ENCODE measurements around the gene PLEKHM3. TPM values are rescaled to one million over a fixed set of nuclear protein-coding genes. Genes with fewer than 3 reads are reported as not detected.

PLEKHM3 gene
- total and polyA plus RNA-seq, 2 of the 4 experiments (the other 2 are of a cell fraction) = 2.4 to 11.3 TPM

DNA sequence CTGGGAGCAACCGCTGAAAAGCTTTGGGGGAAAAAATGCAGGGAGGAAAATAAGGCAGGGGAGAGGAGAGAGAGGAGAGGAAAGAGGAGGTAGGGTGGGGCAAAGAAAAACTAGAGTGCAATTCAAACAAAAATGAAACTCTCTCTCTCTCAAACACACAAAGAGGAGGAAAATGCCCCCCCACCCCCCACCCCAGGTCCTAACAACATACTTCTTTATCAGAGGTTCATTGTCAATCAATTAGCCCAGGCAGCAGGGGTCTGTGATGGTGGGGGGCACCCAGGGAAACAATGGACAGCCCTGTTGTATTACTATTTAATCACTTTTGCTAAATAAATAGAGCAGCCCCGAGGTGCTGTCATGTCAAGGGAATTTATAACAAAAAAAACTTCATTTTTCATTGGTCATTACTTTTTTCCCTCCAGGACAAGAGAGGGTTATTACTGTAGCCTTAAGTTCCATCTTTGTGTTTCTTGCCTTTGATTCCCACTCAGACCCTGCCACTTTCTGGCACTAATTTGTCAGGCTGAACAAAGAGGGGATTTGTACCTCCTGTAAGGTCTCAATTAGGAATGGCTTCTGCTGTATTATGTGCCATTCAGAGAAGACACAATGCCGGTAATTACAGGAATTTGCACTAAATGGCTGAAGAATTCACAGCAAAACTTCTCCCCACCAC is 55.0 kb downstream of the PLEKHM3 start:
- intact Hi-C loops (cut with micrococcal nuclease) (loop anchor here (5.0 kb wide), 1 partner anchor 102 kb away; no protein-coding TSS in a partner anchor), in situ Hi-C loops (cut with MboI; ENCODE audit: low sequenced_read_pairs) (no loop called here), dilution Hi-C loops (cut with HindIII; ENCODE audit: low sequenced_read_pairs, unreplicated experiment) (no loop called here)
- Histone ChIP-seq H3K36me3 (ENCODE audit: control insufficient read depth, insufficient read depth, low read length) (no peaks in the 10 kb centered on the region), H3K27me3 (ENCODE audit: control insufficient read depth, insufficient read depth, low read length) (no peaks in the 10 kb centered on the region), H3K9ac (ENCODE audit: low read depth, low read length) (no peak overlapping the region), H3K4ac (ENCODE audit: low read depth, low read length) (no peak overlapping the region), H3K4me2 (ENCODE audit: low read depth, low read length) (no peak overlapping the region), H3K9me3 (ENCODE audit: control insufficient read depth, insufficient read depth, low read length) (no peaks in the 10 kb centered on the region), H3K23ac (ENCODE audit: low read depth, low read length) (no peak overlapping the region), H3K14ac (replicated peaks; ENCODE audit: low read depth, low read length) (no peak overlapping the region), H4K20me1 (ENCODE audit: insufficient read depth, low read length) (no peaks in the 10 kb centered on the region; the same call in 1 of the 2 replicates), H3K9me1 (ENCODE audit: insufficient read depth, low read length) (no peaks in the 10 kb centered on the region), H4K91ac (ENCODE audit: insufficient read depth, low read depth, low read length) (no peak overlapping the region), H3K56ac (ENCODE audit: extremely low read depth, insufficient read depth, low read length) (no peak overlapping the region), H3K27ac (ENCODE audit: insufficient read depth, low read length) (no peak overlapping the region), H3K18ac (ENCODE audit: low read depth, low read length) (no peak overlapping the region), H2BK20ac (ENCODE audit: low read depth, low read length) (no peak overlapping the region), H2AK9ac (replicated peaks; ENCODE audit: low read depth, low read length, poor library complexity) (no peak overlapping the region), H2AFZ (replicated peaks; ENCODE audit: low read length, poor library complexity) (no peak overlapping the region), H2BK120ac (ENCODE audit: low read depth, low read length) (no peak overlapping the region), H3K4me3 (ENCODE audit: insufficient read depth, low read depth, low read length) (no peak overlapping the region), H2AK5ac (ENCODE audit: low read depth, low read length) (no peak overlapping the region), H2BK5ac (ENCODE audit: low read depth, low read length, poor library complexity, severe bottlenecking) (no peak overlapping the region), H2BK15ac (ENCODE audit: low read depth, low read length) (no peak overlapping the region), H4K8ac (ENCODE audit: low read depth in 2 of 2, low read length in 2 of 2) (no peak overlapping the region), H3K4me1 (ENCODE audit: control insufficient read depth, insufficient read depth, low read length) (no peaks in the 10 kb centered on the region), H4K5ac (ENCODE audit: low read depth, low read length) (no peak overlapping the region), H3K79me1 (ENCODE audit: low read depth in 1 of 2, low read length in 2 of 2) (peaks cover 0 to 2% of the 10 kb centered on the region in 2 experiments; a peak in 2 of 4 replicates)
- ATAC-seq (ENCODE audit: low read depth) (no peak), DNase-seq (no peak)
- no peak for TF ChIP-seq RCOR1 (IDR thresholded peaks at IDR 0.05; ENCODE audit: insufficient replicate concordance, low read length)
- TF ChIP-seq CHD1 (IDR thresholded peaks at IDR 0.05; ENCODE audit: low read depth, low read length) = no peak
- no peak for TF ChIP-seq SMC3 (IDR thresholded peaks at IDR 0.05; ENCODE audit: low read depth, low read length)
- TF ChIP-seq RAD21 (IDR thresholded peaks at IDR 0.05; ENCODE audit: low read length) = no peak
- TF ChIP-seq, protein P1, sequence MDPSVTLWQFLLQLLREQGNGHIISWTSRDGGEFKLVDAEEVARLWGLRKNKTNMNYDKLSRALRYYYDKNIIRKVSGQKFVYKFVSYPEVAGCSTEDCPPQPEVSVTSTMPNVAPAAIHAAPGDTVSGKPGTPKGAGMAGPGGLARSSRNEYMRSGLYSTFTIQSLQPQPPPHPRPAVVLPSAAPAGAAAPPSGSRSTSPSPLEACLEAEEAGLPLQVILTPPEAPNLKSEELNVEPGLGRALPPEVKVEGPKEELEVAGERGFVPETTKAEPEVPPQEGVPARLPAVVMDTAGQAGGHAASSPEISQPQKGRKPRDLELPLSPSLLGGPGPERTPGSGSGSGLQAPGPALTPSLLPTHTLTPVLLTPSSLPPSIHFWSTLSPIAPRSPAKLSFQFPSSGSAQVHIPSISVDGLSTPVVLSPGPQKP (IDR thresholded peaks at IDR 0.05; ENCODE audit: borderline replicate concordance, low read depth, low read length) = no peak
- TF ChIP-seq POLR2A (IDR thresholded peaks at IDR 0.05; ENCODE audit: low read depth, low read length) = no peak
- TF ChIP-seq MXI1 (IDR thresholded peaks at IDR 0.05; ENCODE audit: borderline replicate concordance, low read depth, low read length) = no peak
- no peak for TF ChIP-seq FOS (IDR thresholded peaks at IDR 0.05; ENCODE audit: low read depth, low read length)
- no peak for TF ChIP-seq BHLHE40 (IDR thresholded peaks at IDR 0.05; ENCODE audit: low read depth, low read length)
- no peak for TF ChIP-seq RFX5 (IDR thresholded peaks at IDR 0.05; ENCODE audit: low read depth, low read length)
- no peak for TF ChIP-seq MAFK (IDR thresholded peaks at IDR 0.05; ENCODE audit: low read depth, low read length)
- TF ChIP-seq CEBPB (IDR thresholded peaks at IDR 0.05; ENCODE audit: low read depth, low read length) = no peak
- TF ChIP-seq MAZ (IDR thresholded peaks at IDR 0.05; ENCODE audit: borderline replicate concordance, low read depth, low read length) = no peak
- no peak for TF ChIP-seq CTCF (conservative IDR thresholded peaks at IDR 0.05; ENCODE audit: low read depth, low read length)
- no peak for TF ChIP-seq USF2 (IDR thresholded peaks at IDR 0.05; ENCODE audit: low read depth, low read length)
- no peak for TF ChIP-seq NFE2L2 (IDR thresholded peaks at IDR 0.05; ENCODE audit: low read depth, low read length)
- POLR2A ChIA-PET (ENCODE audit: unreplicated experiment) = no interaction called here
- BruUV-seq (replicated peaks) = no TSS peak
- CTCF ChIA-PET = interaction anchor here (0.5 to 1.9 kb wide), 3 partner anchors 16 to 1508 kb away, joined by 3 to 4 read pairs (median 3); no protein-coding TSS in a partner anchor
- no CpG with 5 or more reads among the region's 3 CpGs for WGBS, 2 experiments (ENCODE audit: extremely low coverage in 2 of 2, insufficient read length in 1 of 2)

All from IMR-90 (cell line).